GM21576 (cell line): ENCODE results near the gene SCRN3.
"Not testable (repeated sequence)": the region's sequence is repeated elsewhere in the genome, so short reads cannot be mapped to it uniquely, and the experiment has no call there.

Experiments
- ATAC-seq: cut with Tn5 transposase; IDR thresholded peaks from one replicate; pipeline ENCODE4 v1.9.1; 2021; ENCODE audit warnings: mild to moderate bottlenecking, moderate library complexity; ENCODE audit not compliant: unreplicated experiment

Gene SCRN3

GRCh38 chr2:174403628-174404027 lies 8.1 kb downstream of the SCRN3 start:
- ATAC-seq = no peak

- ATAC-seq = not testable (repeated sequence)
These were observed 14.5 kb downstream of the SCRN3 start for GRCh38 chr2:174410039-174410438.

GRCh38 chr2:174412256-174412655 lies 16.7 kb downstream of the SCRN3 start:
- ATAC-seq = no peak

GRCh38 chr2:174428214-174428613 lies 32.7 kb downstream of the SCRN3 start:
- no peak for ATAC-seq

GRCh38 chr2:174430066-174430465 lies 34.5 kb downstream of the SCRN3 start:
- ATAC-seq = no peak

- no peak for ATAC-seq
These were observed 36.4 kb downstream of the SCRN3 start for GRCh38 chr2:174431902-174432301.

GRCh38 chr2:174436351-174436750 lies 40.8 kb downstream of the SCRN3 start:
- ATAC-seq = no peak

GRCh38 chr2:174438146-174438886 lies 42.8 kb downstream of the SCRN3 start:
- no peak for ATAC-seq

- no peak for ATAC-seq
These were observed 43.8 kb downstream of the SCRN3 start for GRCh38 chr2:174439323-174439722.

GRCh38 chr2:174439950-174440349 lies 44.4 kb downstream of the SCRN3 start:
- ATAC-seq = no peak

GRCh38 chr2:174442546-174443510 lies 47.3 kb downstream of the SCRN3 start:
- ATAC-seq = no peak

- no peak for ATAC-seq
These were observed 49.2 kb downstream of the SCRN3 start for GRCh38 chr2:174444761-174445160.

GRCh38 chr2:174445248-174445647 lies 49.7 kb downstream of the SCRN3 start:
- no peak for ATAC-seq

GRCh38 chr2:174446531-174446930 lies 51.0 kb downstream of the SCRN3 start:
- ATAC-seq = no peak

- ATAC-seq = no peak
These were observed 53.5 kb downstream of the SCRN3 start for GRCh38 chr2:174449033-174449432.

- no peak for ATAC-seq
These were observed 54.7 kb downstream of the SCRN3 start for GRCh38 chr2:174450021-174450816.

GRCh38 chr2:174454566-174454965 lies 59.0 kb downstream of the SCRN3 start:
- no peak for ATAC-seq

GRCh38 chr2:174461221-174461620 lies 65.7 kb downstream of the SCRN3 start:
- no peak for ATAC-seq

- ATAC-seq = no peak
These were observed 69.8 kb downstream of the SCRN3 start for GRCh38 chr2:174465327-174465726.

GRCh38 chr2:174473796-174474195 lies 78.3 kb downstream of the SCRN3 start:
- no peak for ATAC-seq

GRCh38 chr2:174477759-174478158 lies 82.2 kb downstream of the SCRN3 start:
- ATAC-seq = no peak
